Measurements from ENCODE around the gene CPEB3.

GRCh38 chr10:92081641-92082040, 209.2 kb downstream of the CPEB3 start:
- TF ChIP-seq CTCF (IDR thresholded peaks at IDR 0.05) (no peak), EZH2 (IDR thresholded peaks at IDR 0.05) (no peak), EZH2phosphoT487 (IDR thresholded peaks at IDR 0.05) (no peak)

All from neural progenitor cell (in vitro differentiated cells).